Dedifferentiated amniotic fluid mesenchymal stem cell (primary cell): Measurements from ENCODE around the gene REV1.
"Not testable (repeated sequence)": the region's sequence is repeated elsewhere in the genome, so short reads cannot be mapped to it uniquely, and the experiment has no call there.

Experiments used
- DNase-seq: peaks from one replicate; pipeline ENCODE4 v3.0.0-alpha.2; 2016; ENCODE audit errors: extremely low spot score

The REV1 gene

GRCh38 chr2:99403524-99403923, 86.3 kb downstream of the REV1 start:
- no peak for DNase-seq

- no peak for DNase-seq
Observed at GRCh38 chr2:99403084-99403483, 86.7 kb downstream of the REV1 start.

- no peak for DNase-seq
Observed at GRCh38 chr2:99401841-99402240, 88.0 kb downstream of the REV1 start.

- DNase-seq: no peak
Observed at GRCh38 chr2:99399795-99400194, 90.0 kb downstream of the REV1 start.

GRCh38 chr2:99399063-99399462, 90.8 kb downstream of the REV1 start:
- peak; percentile 39 for DNase-seq

GRCh38 chr2:99398303-99398702, 91.5 kb downstream of the REV1 start:
- no peak for DNase-seq

GRCh38 chr2:99397266-99397920, 92.4 kb downstream of the REV1 start:
- DNase-seq: no peak

- no peak for DNase-seq
Observed at GRCh38 chr2:99395589-99396130, 94.2 kb downstream of the REV1 start.

- no peak for DNase-seq
Observed at GRCh38 chr2:99389946-99390345, 99.9 kb downstream of the REV1 start.

- DNase-seq: no peak
Observed at GRCh38 chr2:99389371-99389770, 100.4 kb downstream of the REV1 start.

- no peak for DNase-seq
Observed at GRCh38 chr2:99388892-99389291, 100.9 kb downstream of the REV1 start.

- DNase-seq: no peak
Observed at GRCh38 chr2:99386011-99386410, 103.8 kb downstream of the REV1 start.

- DNase-seq: no peak
Observed at GRCh38 chr2:99382143-99382542, 107.7 kb downstream of the REV1 start.

GRCh38 chr2:99380376-99381010, 109.3 kb downstream of the REV1 start:
- no peak for DNase-seq

- no peak for DNase-seq
Observed at GRCh38 chr2:99377879-99378278, 111.9 kb downstream of the REV1 start.

GRCh38 chr2:99376254-99376864, 113.5 kb downstream of the REV1 start:
- no peak for DNase-seq

GRCh38 chr2:99374747-99375146, 115.1 kb downstream of the REV1 start:
- DNase-seq: no peak

GRCh38 chr2:99373144-99373543, 116.7 kb downstream of the REV1 start:
- DNase-seq: no peak

GRCh38 chr2:99368854-99369253, 121.0 kb downstream of the REV1 start:
- DNase-seq: not testable (repeated sequence)

- no peak for DNase-seq
Observed at GRCh38 chr2:99365661-99366060, 124.2 kb downstream of the REV1 start.

GRCh38 chr2:99356853-99357252, 133.0 kb downstream of the REV1 start:
- DNase-seq: no peak

GRCh38 chr2:99354825-99355224, 135.0 kb downstream of the REV1 start:
- DNase-seq: not testable (repeated sequence)

GRCh38 chr2:99354070-99354469, 135.7 kb downstream of the REV1 start:
- no peak for DNase-seq
